CD14-positive monocyte (primary cell): Measurements from ENCODE around the gene PPP1R1B. TPM values are rescaled to one million over a fixed set of nuclear protein-coding genes. Genes with fewer than 3 reads are reported as not detected.
A peak's percentile ranks its signal among the peaks of the same experiment; 100 is the strongest.

Experiments used
- DNase-seq, 3 donors: peaks; one replicate each; pipeline ENCODE4 v3.0.0-alpha.2; 2011 to 2022
- H2AFZ ChIP-seq: 2 replicates; pipeline ENCODE4 v1.6.0; 2012; ENCODE audit warnings: mild to moderate bottlenecking, low read depth, low read length, inconsistent platforms; ENCODE audit not compliant: insufficient read depth, poor library complexity, severe bottlenecking
- H3K27ac ChIP-seq, 2 donors: 1 replicate in 1 of 2; 2 replicates in 1 of 2; pipeline ENCODE4 v1.5.1; 2012 to 2013; ENCODE audit warnings: low read length in 2 of 2, control low read depth in 1 of 2, inconsistent platforms in 1 of 2, low read depth in 1 of 2, mild to moderate bottlenecking in 1 of 2
- H3K27me3 ChIP-seq, 2 donors: one replicate each; pipeline versions ENCODE4 v1.6.0 to v1.6.1; 2011 to 2013; ENCODE audit warnings: low read length in 2 of 2; ENCODE audit not compliant: control insufficient read depth in 2 of 2, insufficient read depth in 2 of 2
- H3K36me3 ChIP-seq, 2 donors: replicated peaks in 1 of 2; 1 replicate in 1 of 2; 2 replicates in 1 of 2; pipeline versions ENCODE4 v1.5.1 to v1.6.1; 2012 to 2013; ENCODE audit warnings: low read length in 2 of 2, control low read depth in 1 of 2, inconsistent platforms in 1 of 2, mild to moderate bottlenecking in 1 of 2; ENCODE audit not compliant: insufficient read depth in 2 of 2, control insufficient read depth in 1 of 2
- H3K4me1 ChIP-seq, 2 donors: 1 replicate in 1 of 2; 2 replicates in 1 of 2; pipeline versions ENCODE4 v1.5.1 to v1.6.1; 2012 to 2013; ENCODE audit warnings: low read length in 2 of 2, control low read depth in 1 of 2, inconsistent platforms in 1 of 2, mild to moderate bottlenecking in 1 of 2, moderate library complexity in 1 of 2; ENCODE audit not compliant: insufficient read depth in 2 of 2, control insufficient read depth in 1 of 2
- H3K4me2 ChIP-seq: replicated peaks from 2 replicates; pipeline ENCODE3; 2012; ENCODE audit warnings: low read length, moderate library complexity, mild to moderate bottlenecking; ENCODE audit not compliant: poor library complexity, severe bottlenecking; ENCODE audit errors: extremely low read depth
- H3K4me3 ChIP-seq, 3 experiments: fragments of 200-600 bp in 1 of 3; sonication (generic) in 1 of 3; replicated peaks in 1 of 3; 1 replicate in 2 of 3; 2 replicates in 1 of 3; pipeline ENCODE4 v1.5.1; 2011 to 2013; ENCODE audit warnings: low read length in 3 of 3, mild to moderate bottlenecking in 3 of 3, control low read depth in 2 of 3, low read depth in 2 of 3, inconsistent platforms in 1 of 3, moderate library complexity in 1 of 3
- H3K79me2 ChIP-seq: 2 replicates; pipeline ENCODE4 v1.6.0; 2012; ENCODE audit warnings: mild to moderate bottlenecking, control low read depth, inconsistent platforms, low read length, moderate library complexity; ENCODE audit not compliant: insufficient read depth
- H3K9ac ChIP-seq: 2 replicates; pipeline ENCODE4 v1.6.0; 2017; ENCODE audit warnings: low read length, mild to moderate bottlenecking; ENCODE audit not compliant: insufficient read depth, poor library complexity, severe bottlenecking
- H3K9me3 ChIP-seq, 2 donors: replicated peaks in 1 of 2; 1 replicate in 1 of 2; 2 replicates in 1 of 2; pipeline versions ENCODE4 v1.5.1 to v1.6.1; 2012 to 2013; ENCODE audit warnings: low read length in 2 of 2, control low read depth in 1 of 2; ENCODE audit not compliant: control insufficient read depth in 1 of 2, insufficient read depth in 1 of 2
- H4K20me1 ChIP-seq: 2 replicates; pipeline ENCODE4 v1.6.0; 2012; ENCODE audit warnings: mild to moderate bottlenecking, low read length, control low read depth, moderate library complexity; ENCODE audit not compliant: insufficient read depth
- H3K27ac Mint-ChIP-seq, 7 donors: one replicate each; pipeline ENCODE4 v1.8.0; 2020; ENCODE audit warnings: mild to moderate bottlenecking in 7 of 7, mixed read lengths in 7 of 7, moderate library complexity in 6 of 7, inconsistent platforms in 2 of 7
- H3K27me3 Mint-ChIP-seq, 3 donors: one replicate each; pipeline ENCODE4 v1.8.0; 2021 to 2022; ENCODE audit warnings: low read depth in 3 of 3, mild to moderate bottlenecking in 3 of 3, mixed read lengths in 3 of 3, moderate library complexity in 3 of 3, inconsistent platforms in 1 of 3
- H3K36me3 Mint-ChIP-seq, 2 donors: one replicate each; pipeline ENCODE4 v1.8.0; 2020; ENCODE audit warnings: mixed read lengths in 2 of 2, inconsistent platforms in 1 of 2, mild to moderate bottlenecking in 1 of 2
- H3K4me1 Mint-ChIP-seq: one replicate; pipeline ENCODE4 v1.8.0; 2020; ENCODE audit warnings: mild to moderate bottlenecking, mixed read lengths
- H3K4me3 Mint-ChIP-seq, 2 donors: one replicate each; pipeline ENCODE4 v1.8.0; 2020; ENCODE audit warnings: mild to moderate bottlenecking in 2 of 2, mixed read lengths in 2 of 2, moderate library complexity in 1 of 2
- H3K9me3 Mint-ChIP-seq, 7 donors: one replicate each; pipeline ENCODE4 v1.8.0; 2020 to 2022; ENCODE audit warnings: mixed read lengths in 7 of 7, mild to moderate bottlenecking in 6 of 7, moderate library complexity in 6 of 7, inconsistent platforms in 2 of 7
- WGBS: methylation state at CpG from one replicate; pipeline ENCODE4 v1.1.5; 2013; ENCODE audit warnings: missing lambda C conversion rate; ENCODE audit not compliant: insufficient coverage; 5-methylcytosine and 5-hydroxymethylcytosine counted together
- intact Hi-C, 2 donors: fragments of 100-400 bp; cut with micrococcal nuclease; formaldehyde crosslinking; loops; one replicate each; pipeline versions ENCODE4 v1.15.0 to v1.15.1; 2023
- polyA plus RNA-seq, 3 donors: library from polyadenylated mRNA; depleted of rRNA in 1 of 3; unstranded in 2 of 3; stranded (reverse) in 1 of 3; fragments of 300-500 nt in 2 of 3; fragments of >200 nt in 1 of 3; fragmentation: Illumina TruSeq in 2 of 3; gene quantifications; 1 replicate in 2 of 3; 2 replicates in 1 of 3; pipeline ENCODE4 v1.2.3, GENCODE V29; 2012 to 2021
- TF ChIP-seq, protein P1 (sequence below): fragments of 200-600 bp; IDR thresholded peaks from one replicate; pipeline ENCODE4 v1.8.0; 2022; ENCODE audit warnings: antibody characterized with exemption, mild to moderate bottlenecking

The PPP1R1B gene
- polyA plus RNA-seq, 3 donors = 0.05 TPM; not detected in 2

DNA sequence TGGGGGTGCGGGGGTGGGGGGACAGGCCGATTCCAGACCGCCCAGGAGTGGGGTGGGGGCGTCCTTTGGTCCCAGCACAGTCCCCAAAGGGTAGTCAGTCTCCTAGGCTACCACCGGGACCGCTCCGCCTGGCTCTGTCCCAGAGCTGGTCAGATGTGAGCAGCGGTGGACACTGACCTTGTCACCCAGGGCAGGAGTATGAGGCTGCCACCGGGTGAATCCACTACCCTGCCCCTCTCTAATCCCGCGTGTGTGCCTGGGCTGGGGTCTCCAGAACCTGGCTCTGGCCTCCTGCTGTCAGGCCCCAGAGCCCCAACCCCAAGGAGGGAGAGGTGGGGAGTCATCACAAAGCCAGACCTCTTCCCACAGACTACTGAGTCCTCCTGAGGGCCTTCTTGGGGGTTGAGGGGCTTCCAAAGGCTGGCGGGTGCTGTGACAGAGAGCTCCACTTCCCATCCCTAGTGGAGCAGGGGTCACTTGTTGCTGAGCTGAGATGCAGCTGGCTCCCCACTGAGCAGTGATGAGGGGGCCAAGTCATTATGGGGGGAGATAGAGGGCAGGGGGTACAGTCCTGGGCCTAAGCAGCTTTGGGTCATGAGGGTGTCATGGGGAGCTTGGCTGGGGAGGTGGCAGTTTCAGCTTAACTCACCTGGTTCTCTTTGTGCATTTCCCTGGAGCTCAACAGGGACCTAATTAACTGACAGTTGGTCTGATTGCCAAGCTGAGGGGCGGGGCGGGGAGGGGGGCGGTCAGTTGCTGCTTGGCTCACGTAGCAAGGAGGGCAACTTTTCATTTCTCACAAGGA, 1.2 kb downstream of the PPP1R1B start:
- Mint-ChIP-seq H3K27ac (peak overlapping the region in 2 of 7 donors; percentile 25 to 70), H3K36me3 (no peaks in the 10 kb centered on the region)
- H3K9ac ChIP-seq = no peak overlapping the region

DNA sequence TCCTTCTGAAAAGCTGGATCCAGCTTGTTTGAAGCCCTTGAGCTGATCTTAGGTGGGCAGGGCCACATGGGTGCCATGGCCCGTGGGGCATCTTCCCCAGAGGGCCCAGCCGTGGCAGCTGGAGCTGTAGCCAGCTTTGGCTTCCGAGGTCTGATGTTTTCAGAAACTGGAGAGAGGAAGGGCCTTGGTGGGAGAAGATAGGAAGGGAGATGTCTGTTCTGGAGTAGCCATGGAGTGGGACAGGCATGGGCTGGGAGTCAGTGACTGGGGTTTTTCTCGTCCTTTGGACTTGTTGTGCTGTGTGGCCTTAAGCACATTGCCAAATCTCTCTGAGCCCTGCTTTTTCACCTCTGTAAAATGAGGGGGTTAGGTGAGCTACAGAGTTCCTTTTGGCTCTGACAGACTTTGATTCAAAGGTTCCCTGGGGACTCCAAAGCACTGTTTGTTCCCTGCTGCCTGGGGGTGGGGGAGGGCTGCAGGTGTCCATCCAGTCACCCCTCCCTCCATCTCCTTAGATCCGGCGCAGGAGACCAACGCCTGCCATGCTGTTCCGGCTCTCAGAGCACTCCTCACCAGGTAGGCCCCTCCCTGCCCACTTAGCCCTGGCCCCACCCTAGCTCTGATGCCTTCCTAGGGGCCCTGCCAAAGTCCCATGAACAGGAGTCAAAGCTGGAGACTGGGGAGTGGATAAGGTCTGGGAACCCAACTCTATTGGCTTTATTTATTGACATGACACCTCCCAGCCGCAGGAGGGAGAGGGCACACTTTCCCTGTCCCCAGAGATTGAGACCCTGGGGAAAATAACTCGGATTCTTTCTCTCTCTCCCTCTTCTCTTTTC, 2.1 kb downstream of the PPP1R1B start:
- 86% methylated on average over 8 of the region's 10 CpGs for WGBS

More for the DNA sequence above, 1.2 kb downstream of the PPP1R1B start:
- 90% methylated on average over 3 of the region's 16 CpGs for WGBS
- Histone ChIP-seq H3K4me1 (peaks cover 17 to 29% of the 10 kb centered on the region in 2 donors), H3K27me3 (peaks cover 16 to 50% of the 10 kb centered on the region in 2 donors), H4K20me1 (no peaks in the 10 kb centered on the region), H2AFZ (no peak overlapping the region), H3K79me2 (no peaks in the 10 kb centered on the region), H3K27ac (no peak overlapping the region), H3K9me3 (no peaks in the 10 kb centered on the region), H3K4me2 (no peak overlapping the region), H3K4me3 (no peak overlapping the region), H3K36me3 (no peaks in the 10 kb centered on the region)
- Mint-ChIP-seq H3K27me3 (peaks cover 50 to 65% (median 50%) of the 10 kb centered on the region in 3 donors), H3K9me3 (peaks cover 0 to 11% (median 2%) of the 10 kb centered on the region in 7 donors), H3K4me3 (peak overlapping the region in 1 of 2 donors; percentile 71), H3K4me1 (peaks cover 31% of the 10 kb centered on the region)
- TF ChIP-seq, protein P1, sequence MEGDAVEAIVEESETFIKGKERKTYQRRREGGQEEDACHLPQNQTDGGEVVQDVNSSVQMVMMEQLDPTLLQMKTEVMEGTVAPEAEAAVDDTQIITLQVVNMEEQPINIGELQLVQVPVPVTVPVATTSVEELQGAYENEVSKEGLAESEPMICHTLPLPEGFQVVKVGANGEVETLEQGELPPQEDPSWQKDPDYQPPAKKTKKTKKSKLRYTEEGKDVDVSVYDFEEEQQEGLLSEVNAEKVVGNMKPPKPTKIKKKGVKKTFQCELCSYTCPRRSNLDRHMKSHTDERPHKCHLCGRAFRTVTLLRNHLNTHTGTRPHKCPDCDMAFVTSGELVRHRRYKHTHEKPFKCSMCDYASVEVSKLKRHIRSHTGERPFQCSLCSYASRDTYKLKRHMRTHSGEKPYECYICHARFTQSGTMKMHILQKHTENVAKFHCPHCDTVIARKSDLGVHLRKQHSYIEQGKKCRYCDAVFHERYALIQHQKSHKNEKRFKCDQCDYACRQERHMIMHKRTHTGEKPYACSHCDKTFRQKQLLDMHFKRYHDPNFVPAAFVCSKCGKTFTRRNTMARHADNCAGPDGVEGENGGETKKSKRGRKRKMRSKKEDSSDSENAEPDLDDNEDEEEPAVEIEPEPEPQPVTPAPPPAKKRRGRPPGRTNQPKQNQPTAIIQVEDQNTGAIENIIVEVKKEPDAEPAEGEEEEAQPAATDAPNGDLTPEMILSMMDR = no peak
- no peak for DNase-seq
- intact Hi-C loops = no loop called here

More for the DNA sequence above, 2.1 kb downstream of the PPP1R1B start:
- peak overlapping the region in 2 of 7 donors; percentile 1 to 75 for H3K27ac Mint-ChIP-seq
- no peak overlapping the region for H3K4me3 Mint-ChIP-seq
- Histone ChIP-seq H3K4me3 (no peak overlapping the region), H3K9me3 (no peaks in the 10 kb centered on the region), H3K4me1 (peaks cover 14 to 24% of the 10 kb centered on the region in 2 donors), H3K79me2 (no peaks in the 10 kb centered on the region), H3K4me2 (no peak overlapping the region), H4K20me1 (no peaks in the 10 kb centered on the region), H3K36me3 (no peaks in the 10 kb centered on the region), H2AFZ (no peak overlapping the region), H3K27me3 (peaks cover 16 to 47% of the 10 kb centered on the region in 2 donors), H3K9ac (no peak overlapping the region), H3K27ac (no peak overlapping the region)
- H3K27me3 Mint-ChIP-seq = peaks cover 50 to 62% (median 50%) of the 10 kb centered on the region in 3 donors
- peaks cover 26% of the 10 kb centered on the region for H3K4me1 Mint-ChIP-seq
- H3K9me3 Mint-ChIP-seq = peaks cover 0 to 11% (median 2%) of the 10 kb centered on the region in 7 donors
- no peak for DNase-seq
- intact Hi-C loops = no loop called here
- no peaks in the 10 kb centered on the region for H3K36me3 Mint-ChIP-seq
- TF ChIP-seq, protein P1 = no peak
